ENCODE measurements around the gene TCHH.

The TCHH gene

DNA sequence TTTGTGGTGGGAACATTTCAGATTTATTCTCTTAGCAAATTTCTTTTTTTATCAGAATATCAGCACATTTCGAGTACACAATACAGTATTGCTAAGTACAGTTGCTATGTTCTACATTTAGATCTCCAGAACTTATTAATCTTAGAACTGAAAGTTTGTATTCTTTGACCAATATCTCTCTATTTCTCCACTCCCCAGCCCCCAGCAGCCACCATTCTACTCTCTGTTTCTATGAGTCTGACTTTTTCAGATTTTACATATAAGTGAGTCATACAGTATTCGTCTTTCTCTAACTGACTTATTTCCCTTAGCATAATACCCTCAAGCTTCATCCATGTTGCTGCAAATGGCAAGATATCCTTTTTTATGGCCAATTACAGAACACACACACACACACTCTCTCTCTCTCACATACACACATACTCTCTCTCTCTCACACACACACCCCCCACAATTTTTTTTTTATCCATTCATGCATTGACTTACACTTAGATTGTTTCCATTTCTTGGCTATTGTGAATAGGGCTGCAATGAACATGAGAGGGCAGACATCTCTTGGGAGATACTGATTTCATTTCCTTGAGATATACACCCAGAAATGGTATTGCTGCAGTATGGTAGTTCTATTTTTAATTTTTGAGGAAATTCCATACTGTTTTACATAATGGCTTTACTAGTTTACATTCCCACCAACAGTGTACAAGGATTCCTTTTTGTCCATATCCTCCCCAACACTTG, 28.1 kb upstream of the TCHH start:
- Histone ChIP-seq H3K36me3 (no peaks in the 10 kb centered on the region), H3K4me2 (no peak overlapping the region), H3K9ac (no peak overlapping the region), H3K27me3 (no peaks in the 10 kb centered on the region), H3K27ac (no peak overlapping the region), H3K4me1 (no peaks in the 10 kb centered on the region), H3K4me3 (no peak overlapping the region), H4K20me1 (no peaks in the 10 kb centered on the region), H3K9me3 (peaks cover 39% of the 10 kb centered on the region)
- no peak for TF ChIP-seq Cebpa-rat (IDR thresholded peaks at IDR 0.05)

- no peaks in the 10 kb centered on the region for H4K20me1 ChIP-seq
- H3K4me2 ChIP-seq: no peak overlapping the region
- no peaks in the 10 kb centered on the region for H3K27me3 ChIP-seq
- TF ChIP-seq Cebpa-rat (IDR thresholded peaks at IDR 0.05): no peak
- no peaks in the 10 kb centered on the region for H3K4me1 ChIP-seq
- no peaks in the 10 kb centered on the region for H3K36me3 ChIP-seq
- no peak overlapping the region for H3K4me3 ChIP-seq
- peaks cover 27% of the 10 kb centered on the region for H3K9me3 ChIP-seq
- H3K9ac ChIP-seq: no peak overlapping the region
- H3K27ac ChIP-seq: no peak overlapping the region
These were observed 26.8 kb upstream of the TCHH start for GRCh38 chr1:152141971-152142584.

GRCh38 chr1:152137215-152137614, 22.0 kb upstream of the TCHH start:
- no peak overlapping the region for H3K4me3 ChIP-seq
- H4K20me1 ChIP-seq: no peaks in the 10 kb centered on the region
- H3K4me2 ChIP-seq: no peak overlapping the region
- no peak for TF ChIP-seq Cebpa-rat (IDR thresholded peaks at IDR 0.05)
- H3K9me3 ChIP-seq: peaks cover 9% of the 10 kb centered on the region
- H3K9ac ChIP-seq: no peak overlapping the region
- H3K27me3 ChIP-seq: no peaks in the 10 kb centered on the region
- no peak overlapping the region for H3K27ac ChIP-seq
- no peaks in the 10 kb centered on the region for H3K4me1 ChIP-seq
- no peaks in the 10 kb centered on the region for H3K36me3 ChIP-seq

DNA sequence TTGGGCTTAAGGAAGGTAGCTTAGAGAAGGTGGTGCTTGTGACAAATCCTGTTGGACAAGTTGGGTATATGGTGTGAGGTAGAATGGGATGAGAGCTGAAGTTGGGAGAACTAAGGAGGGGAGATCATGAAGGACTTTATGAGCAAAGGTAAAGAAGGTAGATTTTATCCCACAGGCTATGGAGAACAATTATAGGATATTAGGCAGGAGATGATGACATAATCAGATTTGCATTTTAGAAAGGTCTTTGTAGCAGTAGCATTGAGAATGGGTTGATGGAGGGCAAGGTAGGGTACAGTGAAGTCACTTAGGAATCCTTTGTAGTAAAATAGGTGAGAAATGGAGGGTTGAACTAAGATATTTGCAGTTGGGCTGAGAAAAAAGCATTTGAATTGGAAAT, 14.9 kb upstream of the TCHH start:
- no peaks in the 10 kb centered on the region for H4K20me1 ChIP-seq
- no peak overlapping the region for H3K27ac ChIP-seq
- no peaks in the 10 kb centered on the region for H3K27me3 ChIP-seq
- no peaks in the 10 kb centered on the region for H3K4me1 ChIP-seq
- H3K4me3 ChIP-seq: no peak overlapping the region
- H3K9me3 ChIP-seq: peaks cover 14% of the 10 kb centered on the region
- no peak overlapping the region for H3K9ac ChIP-seq
- H3K4me2 ChIP-seq: no peak overlapping the region
- no peaks in the 10 kb centered on the region for H3K36me3 ChIP-seq
- TF ChIP-seq Cebpa-rat (IDR thresholded peaks at IDR 0.05): no peak

DNA sequence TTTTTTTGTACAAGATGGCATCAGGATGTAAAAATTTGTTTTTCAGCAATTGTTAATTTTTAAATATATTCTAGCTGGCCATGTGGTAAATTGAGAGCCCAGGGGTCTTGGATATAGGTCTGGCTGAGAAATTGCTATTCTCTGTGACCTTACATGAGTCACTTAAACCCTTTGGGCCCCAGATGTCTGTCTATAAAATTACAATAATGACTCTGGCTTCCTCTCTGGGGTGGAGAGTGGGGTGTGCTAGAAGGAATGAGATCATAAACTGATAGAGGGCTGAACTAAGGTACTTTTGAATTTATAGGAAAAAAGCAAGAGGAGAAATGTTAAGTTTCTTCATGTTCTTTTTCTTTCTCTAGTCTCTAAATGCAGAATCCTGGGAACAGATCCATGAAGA, 12.4 kb upstream of the TCHH start:
- H3K4me1 ChIP-seq: no peaks in the 10 kb centered on the region
- H3K27me3 ChIP-seq: no peaks in the 10 kb centered on the region
- H4K20me1 ChIP-seq: no peaks in the 10 kb centered on the region
- H3K36me3 ChIP-seq: no peaks in the 10 kb centered on the region
- peaks cover 9% of the 10 kb centered on the region for H3K9me3 ChIP-seq
- no peak overlapping the region for H3K4me3 ChIP-seq
- no peak overlapping the region for H3K9ac ChIP-seq
- no peak overlapping the region for H3K27ac ChIP-seq
- no peak overlapping the region for H3K4me2 ChIP-seq
- no peak for TF ChIP-seq Cebpa-rat (IDR thresholded peaks at IDR 0.05)

DNA sequence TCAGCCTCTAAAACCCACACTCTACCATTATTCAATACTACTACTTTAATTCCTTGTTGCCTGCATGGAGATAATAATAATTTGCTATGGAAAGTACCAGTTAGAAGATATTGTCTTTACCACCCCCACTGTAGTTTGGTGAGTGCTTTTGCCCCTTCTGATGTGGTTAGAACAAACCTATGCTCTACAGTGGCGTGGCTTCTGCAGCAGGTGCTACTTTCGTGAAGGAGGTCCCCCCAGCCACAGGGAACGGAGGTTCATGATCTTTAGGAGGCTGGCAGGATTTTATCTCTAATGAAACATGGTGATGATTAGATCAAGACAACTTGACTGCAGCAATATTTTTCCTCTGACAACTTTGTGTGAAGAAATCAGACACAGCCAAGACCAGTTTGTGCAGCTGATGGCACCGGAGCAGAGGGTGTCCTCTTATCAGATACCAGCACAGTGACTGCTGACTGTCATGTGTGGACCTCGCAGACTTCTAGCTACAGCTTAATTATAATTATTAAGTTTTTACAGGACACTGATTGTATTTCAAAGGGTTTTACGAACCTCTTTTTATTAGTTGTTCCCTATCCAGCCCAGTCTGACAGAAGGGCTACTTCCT, 10.7 kb upstream of the TCHH start:
- H3K27ac ChIP-seq: no peak overlapping the region
- TF ChIP-seq Cebpa-rat (IDR thresholded peaks at IDR 0.05): no peak
- no peak overlapping the region for H3K9ac ChIP-seq

GRCh38 chr1:152118915-152119314, 3.7 kb upstream of the TCHH start:
- H3K9me3 ChIP-seq: no peaks in the 10 kb centered on the region
- H3K4me1 ChIP-seq: no peaks in the 10 kb centered on the region
- H3K36me3 ChIP-seq: no peaks in the 10 kb centered on the region
- H3K4me3 ChIP-seq: no peak overlapping the region
- no peak overlapping the region for H3K9ac ChIP-seq
- peaks cover 4% of the 10 kb centered on the region; the same call in 1 of the 2 replicates for H3K27me3 ChIP-seq
- no peaks in the 10 kb centered on the region for H4K20me1 ChIP-seq
- TF ChIP-seq Cebpa-rat (IDR thresholded peaks at IDR 0.05): no peak
- H3K27ac ChIP-seq: no peak overlapping the region
- no peak overlapping the region for H3K4me2 ChIP-seq

More for the DNA sequence above, 10.7 kb upstream of the TCHH start:
- no peaks in the 10 kb centered on the region for H3K36me3 ChIP-seq
- no peak overlapping the region for H3K4me3 ChIP-seq
- no peaks in the 10 kb centered on the region for H4K20me1 ChIP-seq
- no peak overlapping the region for H3K4me2 ChIP-seq
- no peaks in the 10 kb centered on the region for H3K4me1 ChIP-seq
- no peaks in the 10 kb centered on the region for H3K9me3 ChIP-seq
- H3K27me3 ChIP-seq: no peaks in the 10 kb centered on the region

DNA sequence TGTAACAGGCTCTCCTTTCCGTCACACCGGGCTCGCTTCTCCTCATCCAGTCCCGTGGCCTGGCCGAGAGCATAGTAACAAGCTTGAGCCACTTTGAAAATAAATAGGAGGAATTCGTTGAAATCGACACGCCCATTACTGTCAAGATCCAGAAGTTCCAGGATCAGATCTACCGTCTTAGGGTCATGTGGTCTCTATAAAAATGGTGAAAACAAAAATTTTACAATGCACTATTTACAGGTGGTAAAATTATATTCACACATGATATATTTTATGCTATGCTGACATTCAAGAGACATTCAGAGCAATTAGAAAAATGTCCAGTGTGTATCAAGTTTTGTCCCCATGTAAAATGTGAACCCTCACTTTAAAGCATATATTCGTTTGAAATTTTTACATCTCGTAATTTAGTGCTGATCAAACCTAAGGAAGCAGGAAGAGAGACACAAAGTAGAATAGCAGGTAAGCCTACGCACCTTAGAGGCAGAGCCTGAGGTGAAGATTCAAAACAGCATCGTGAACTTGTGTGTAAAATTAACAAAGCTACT, 2.3 kb downstream of the TCHH start:
- TF ChIP-seq Cebpa-rat (IDR thresholded peaks at IDR 0.05): no peak
- peaks cover 64% of the 10 kb centered on the region for H3K27me3 ChIP-seq
- no peak overlapping the region for H3K9ac ChIP-seq
- no peaks in the 10 kb centered on the region for H3K36me3 ChIP-seq
- H4K20me1 ChIP-seq: no peaks in the 10 kb centered on the region
- peaks cover 51% of the 10 kb centered on the region for H3K9me3 ChIP-seq
- peak overlapping the region; percentile 64 for H3K4me3 ChIP-seq
- peaks cover 38% of the 10 kb centered on the region for H3K4me1 ChIP-seq
- peak overlapping the region; percentile 94 for H3K4me2 ChIP-seq
- no peak overlapping the region for H3K27ac ChIP-seq

- Histone ChIP-seq H3K9me3 (peaks cover 57% of the 10 kb centered on the region), H3K4me3 (peak overlapping the region; percentile 64), H3K4me1 (peaks cover 38% of the 10 kb centered on the region), H4K20me1 (no peaks in the 10 kb centered on the region), H3K27me3 (peaks cover 70% of the 10 kb centered on the region), H3K9ac (no peak overlapping the region), H3K4me2 (peak overlapping the region; percentile 94), H3K27ac (no peak overlapping the region), H3K36me3 (no peaks in the 10 kb centered on the region)
- no peak for TF ChIP-seq Cebpa-rat (IDR thresholded peaks at IDR 0.05)
These were observed 3.0 kb downstream of the TCHH start for GRCh38 chr1:152112101-152112884.

All from BLaER1 (cell line).